ENCODE measurements around the gene ACOX3. TPM values are rescaled to one million over a fixed set of nuclear protein-coding genes. Genes with fewer than 3 reads are reported as not detected.

Gene ACOX3
- polyA plus RNA-seq, 1 experiment: 7.9 TPM

DNA sequence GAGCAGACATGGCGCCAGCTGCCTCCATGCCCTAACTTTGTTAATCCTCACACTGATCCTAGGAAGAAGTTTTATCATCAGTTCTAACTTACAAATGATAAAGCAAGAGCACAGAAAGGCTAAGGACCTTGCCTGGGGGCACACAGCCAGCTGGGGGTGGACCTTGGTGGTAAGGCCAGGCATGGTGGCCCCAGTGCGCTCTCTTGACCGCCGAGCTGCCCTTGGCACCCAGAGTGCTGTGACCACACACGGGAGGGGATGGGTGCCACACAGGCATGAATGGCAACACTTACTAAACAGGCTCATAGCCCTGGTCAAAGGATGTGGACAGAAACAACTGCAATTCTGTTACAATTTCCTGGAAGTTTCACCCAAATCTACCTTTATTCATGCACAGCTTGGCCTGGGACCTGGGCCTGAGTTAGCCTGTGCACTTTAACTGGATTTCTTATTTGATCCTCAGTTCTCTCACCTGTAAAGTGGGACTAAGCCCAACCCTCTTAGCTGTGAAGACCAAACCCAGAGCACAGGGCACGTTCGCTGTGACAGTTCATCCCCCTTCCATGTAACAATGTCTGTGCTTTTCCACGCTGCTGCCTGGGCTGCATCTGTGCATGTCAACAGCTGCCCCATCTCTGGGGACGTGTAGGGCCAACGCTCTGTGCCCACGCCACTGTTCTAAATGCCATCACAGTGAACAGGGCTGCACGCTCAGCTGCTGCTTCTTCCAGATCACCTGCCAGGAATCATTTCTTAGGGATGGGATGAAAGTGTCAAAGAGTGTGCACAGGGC lies 44.8 kb downstream of the ACOX3 start:
- ChIA-PET POLR2A (interaction anchor here (1.7 kb wide), 1 partner anchor 121 kb away, joined by 3 read pairs; no protein-coding TSS in a partner anchor), CTCF (interaction anchor here (1.0 to 1.9 kb wide), 5 partner anchors 121 to 219 kb away, joined by 3 to 9 read pairs (median 4); no protein-coding TSS in a partner anchor)
- Histone ChIP-seq H3K27me3 (ENCODE audit: control insufficient read depth, insufficient read depth, low read length) (no peaks in the 10 kb centered on the region), H3K9me3 (ENCODE audit: control insufficient read depth, insufficient read depth, low read length) (no peaks in the 10 kb centered on the region; the same call in 1 of the 2 replicates), H3K27ac (ENCODE audit: low read depth, low read length) (no peak overlapping the region), H3K4me3 (ENCODE audit: low read depth, low read length) (no peak overlapping the region)
- TF ChIP-seq, protein P1, sequence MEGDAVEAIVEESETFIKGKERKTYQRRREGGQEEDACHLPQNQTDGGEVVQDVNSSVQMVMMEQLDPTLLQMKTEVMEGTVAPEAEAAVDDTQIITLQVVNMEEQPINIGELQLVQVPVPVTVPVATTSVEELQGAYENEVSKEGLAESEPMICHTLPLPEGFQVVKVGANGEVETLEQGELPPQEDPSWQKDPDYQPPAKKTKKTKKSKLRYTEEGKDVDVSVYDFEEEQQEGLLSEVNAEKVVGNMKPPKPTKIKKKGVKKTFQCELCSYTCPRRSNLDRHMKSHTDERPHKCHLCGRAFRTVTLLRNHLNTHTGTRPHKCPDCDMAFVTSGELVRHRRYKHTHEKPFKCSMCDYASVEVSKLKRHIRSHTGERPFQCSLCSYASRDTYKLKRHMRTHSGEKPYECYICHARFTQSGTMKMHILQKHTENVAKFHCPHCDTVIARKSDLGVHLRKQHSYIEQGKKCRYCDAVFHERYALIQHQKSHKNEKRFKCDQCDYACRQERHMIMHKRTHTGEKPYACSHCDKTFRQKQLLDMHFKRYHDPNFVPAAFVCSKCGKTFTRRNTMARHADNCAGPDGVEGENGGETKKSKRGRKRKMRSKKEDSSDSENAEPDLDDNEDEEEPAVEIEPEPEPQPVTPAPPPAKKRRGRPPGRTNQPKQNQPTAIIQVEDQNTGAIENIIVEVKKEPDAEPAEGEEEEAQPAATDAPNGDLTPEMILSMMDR (IDR thresholded peaks at IDR 0.05; ENCODE audit: low read depth, low read length): no peak
- no peak for DNase-seq (ENCODE audit: low read depth, low spot score)

DNA sequence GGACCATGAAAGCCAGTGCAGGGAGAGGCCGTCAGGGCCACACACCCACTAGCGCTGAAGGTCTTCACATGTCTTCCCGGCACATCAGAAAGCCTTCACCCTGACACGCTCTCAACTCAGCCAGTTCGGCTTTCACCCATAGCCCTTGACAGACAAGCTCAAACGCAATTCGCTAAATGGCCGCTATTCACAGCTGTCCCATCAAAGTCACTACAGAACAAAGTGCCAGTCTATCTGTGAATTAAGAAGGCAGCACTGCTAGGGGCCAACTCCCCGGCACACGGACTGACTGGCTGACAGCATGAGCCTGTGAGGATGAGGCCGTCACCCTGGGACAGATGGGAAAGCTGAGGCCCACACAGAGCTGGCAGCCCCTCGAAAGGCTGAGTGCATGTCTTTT lies 45.7 kb downstream of the ACOX3 start:
- peak overlapping the region; percentile 75 for H3K27ac ChIP-seq (ENCODE audit: low read depth, low read length)
- CTCF ChIA-PET: interaction anchor here (1.0 to 1.9 kb wide), 5 partner anchors 8 to 218 kb away, joined by 3 to 9 read pairs (median 4); no protein-coding TSS in a partner anchor
- POLR2A ChIA-PET: interaction anchor here (1.7 kb wide), 1 partner anchor 120 kb away, joined by 3 read pairs; no protein-coding TSS in a partner anchor

DNA sequence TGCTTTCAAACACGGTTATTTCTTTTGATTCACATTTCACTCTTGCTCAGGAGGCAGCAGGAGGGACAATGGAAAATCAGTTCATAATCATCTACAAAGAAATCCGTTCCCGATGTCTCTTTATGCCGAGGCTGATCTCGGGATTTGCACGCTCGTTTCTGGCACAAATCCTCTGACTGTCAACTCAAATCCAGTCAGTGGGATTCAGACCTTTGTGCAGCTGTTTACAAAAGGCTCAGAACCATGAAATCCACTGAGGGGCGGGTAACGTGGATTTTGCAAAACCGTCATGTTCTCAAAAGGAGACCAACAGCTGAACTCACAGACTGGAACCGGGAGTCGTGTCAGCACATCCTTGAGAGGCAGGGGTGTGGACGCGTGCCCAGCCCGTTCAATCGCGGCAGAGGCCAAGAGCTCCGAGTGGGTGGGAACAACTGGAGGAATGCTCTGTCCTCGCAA lies 46.4 kb downstream of the ACOX3 start:
- Histone ChIP-seq H3K4me3 (ENCODE audit: low read depth, low read length) (no peak overlapping the region), H3K27me3 (ENCODE audit: control insufficient read depth, insufficient read depth, low read length) (no peaks in the 10 kb centered on the region), H3K9me3 (ENCODE audit: control insufficient read depth, insufficient read depth, low read length) (no peaks in the 10 kb centered on the region; the same call in 1 of the 2 replicates), H3K27ac (ENCODE audit: low read depth, low read length) (peak overlapping the region; percentile 75)
- POLR2A ChIA-PET: interaction anchor here (0.6 to 1.2 kb wide), 6 partner anchors 50 to 164 kb away, joined by 3 to 7 read pairs (median 4); partner anchors contain the start of gene HTRA3
- TF ChIP-seq, protein P1 (IDR thresholded peaks at IDR 0.05; ENCODE audit: low read depth, low read length): no peak; the same call in 1 of the 2 replicates
- CTCF ChIA-PET: interaction anchor here (1.0 to 1.9 kb wide), 4 partner anchors 9 to 217 kb away, joined by 3 to 9 read pairs (median 6); no protein-coding TSS in a partner anchor
- DNase-seq (ENCODE audit: low read depth, low spot score): no peak

More for the DNA sequence above, 45.7 kb downstream of the ACOX3 start:
- no peak for DNase-seq (ENCODE audit: low read depth, low spot score)
- Histone ChIP-seq H3K4me3 (ENCODE audit: low read depth, low read length) (no peak overlapping the region), H3K27me3 (ENCODE audit: control insufficient read depth, insufficient read depth, low read length) (no peaks in the 10 kb centered on the region), H3K9me3 (ENCODE audit: control insufficient read depth, insufficient read depth, low read length) (no peaks in the 10 kb centered on the region; the same call in 1 of the 2 replicates)
- TF ChIP-seq, protein P1 (IDR thresholded peaks at IDR 0.05; ENCODE audit: low read depth, low read length): no peak

DNA sequence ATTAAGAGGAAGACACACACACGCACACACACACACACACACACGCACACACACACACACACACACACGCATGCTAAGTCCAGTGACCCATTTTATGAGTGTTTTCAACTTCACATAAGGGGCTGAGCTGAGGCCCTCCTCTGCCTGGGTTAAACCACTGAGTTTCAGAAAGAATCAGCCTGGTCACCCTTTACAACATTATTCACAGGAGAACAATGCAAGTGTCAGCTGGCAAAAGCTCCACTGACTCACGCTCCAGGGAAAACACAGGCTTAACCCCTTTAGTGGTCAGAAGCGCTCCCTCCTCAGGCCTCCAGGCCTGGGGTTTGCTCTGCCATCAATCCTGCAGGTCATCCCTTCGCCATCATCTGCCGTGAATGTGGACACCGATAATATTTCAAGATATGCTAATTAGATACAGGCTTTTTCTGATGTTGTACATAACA lies 46.9 kb downstream of the ACOX3 start:
- CTCF ChIA-PET: interaction anchor here (1.1 kb wide), 1 partner anchor 14 kb away, joined by 3 read pairs; no protein-coding TSS in a partner anchor
- no peak overlapping the region for H3K4me3 ChIP-seq (ENCODE audit: low read depth, low read length)
- H3K27me3 ChIP-seq (ENCODE audit: control insufficient read depth, insufficient read depth, low read length): no peaks in the 10 kb centered on the region
- POLR2A ChIA-PET: interaction anchor here (0.6 to 1.3 kb wide), 7 partner anchors 50 to 163 kb away, joined by 3 to 7 read pairs (median 4); partner anchors contain the start of gene HTRA3
- peak; percentile 90 for DNase-seq (ENCODE audit: low read depth, low spot score)
- no peaks in the 10 kb centered on the region; the same call in 1 of the 2 replicates for H3K9me3 ChIP-seq (ENCODE audit: control insufficient read depth, insufficient read depth, low read length)
- peak overlapping the region; percentile 75 for H3K27ac ChIP-seq (ENCODE audit: low read depth, low read length)
- TF ChIP-seq, protein P1 (IDR thresholded peaks at IDR 0.05; ENCODE audit: low read depth, low read length): peak; percentile 46

Measured in AG04450 (cell line).